Smooth muscle cell (in vitro differentiated cells): ENCODE results near the gene ISL1. TPM values are rescaled to one million over a fixed set of nuclear protein-coding genes. Genes with fewer than 3 reads are reported as not detected.
A peak's percentile ranks its signal among the peaks of the same experiment; 100 is the strongest.

Source experiments
- DNase-seq: peaks from one replicate; lab custom pipeline; 2025; ENCODE audit not compliant: unreplicated experiment; lab: John Stamatoyannopoulos, UW
- H2AFZ ChIP-seq: fragments of 200-600 bp; sonication (generic); 2 replicates; pipeline ENCODE4 v1.6.0; 2016; ENCODE audit warnings: antibody characterized with exemption, low read depth, mild to moderate bottlenecking
- H3F3A ChIP-seq: fragments of 200-600 bp; sonication (generic); 2 replicates; pipeline ENCODE4 v1.6.0; 2017; ENCODE audit warnings: antibody characterized with exemption, low read depth
- H3K27ac ChIP-seq: fragments of 200-600 bp; sonication (generic); 2 replicates; pipeline ENCODE4 v1.5.1; 2016; ENCODE audit warnings: low read depth, mild to moderate bottlenecking
- H3K27me3 ChIP-seq: fragments of 200-600 bp; sonication (generic); 2 replicates; pipeline ENCODE4 v1.6.1; 2016; ENCODE audit warnings: low read depth, mild to moderate bottlenecking
- H3K36me3 ChIP-seq: fragments of 200-600 bp; sonication (generic); 2 replicates; pipeline ENCODE4 v1.5.1; 2016; ENCODE audit warnings: low read depth
- H3K4me1 ChIP-seq: fragments of 200-600 bp; sonication (generic); 2 replicates; pipeline ENCODE4 v1.5.1; 2016; ENCODE audit warnings: low read depth
- H3K4me2 ChIP-seq: fragments of 200-600 bp; sonication (generic); 2 replicates; pipeline ENCODE4 v1.6.0; 2016; ENCODE audit warnings: mild to moderate bottlenecking
- H3K4me3 ChIP-seq: fragments of 200-600 bp; sonication (generic); 2 replicates; pipeline ENCODE4 v1.5.1; 2016; ENCODE audit warnings: mild to moderate bottlenecking
- H3K79me2 ChIP-seq: fragments of 200-600 bp; sonication (generic); 2 replicates; pipeline ENCODE4 v1.6.0; 2016; ENCODE audit warnings: low read depth, mild to moderate bottlenecking
- H3K9ac ChIP-seq: fragments of 200-600 bp; sonication (generic); 2 replicates; pipeline ENCODE4 v1.6.0; 2016; ENCODE audit warnings: low read depth
- H3K9me3 ChIP-seq: fragments of 200-600 bp; sonication (generic); replicated peaks from 2 replicates; pipeline ENCODE4 v1.5.1; 2016; ENCODE audit warnings: low read depth
- H4K20me1 ChIP-seq: fragments of 200-600 bp; sonication (generic); 2 replicates; pipeline ENCODE4 v1.6.0; 2016; ENCODE audit warnings: low read depth
- WGBS: methylation state at CpG from one replicate; pipeline ENCODE4 v1.1.7; 2016; ENCODE audit warnings: low lambda C conversion rate; 5-methylcytosine and 5-hydroxymethylcytosine counted together
- polyA plus RNA-seq: library from polyadenylated mRNA; unstranded; fragments of >200 nt; fragmentation: Nextera tagmentation; extraction: Ambion mirVana; gene quantifications from 2 replicates; pipeline ENCODE4 v1.2.1, GENCODE V29; 2016
- total RNA-seq: library from RNA; depleted of rRNA; stranded (reverse); fragments of >200 nt; gene quantifications from 2 replicates; pipeline ENCODE4 v1.2.3, GENCODE V29; 2014
- TF ChIP-seq, protein P1 (sequence below): fragments of 200-600 bp; sonication (generic); IDR thresholded peaks from 2 replicates; pipeline ENCODE4 v1.5.1; 2017; ENCODE audit warnings: borderline replicate concordance, mild to moderate bottlenecking, antibody characterized with exemption; ENCODE audit not compliant: insufficient read depth, poor library complexity, severe bottlenecking

ISL1 gene
- total and polyA plus RNA-seq, 2 experiments from 2014 or later, result 3.6 to 16.0 TPM

- TF ChIP-seq, protein P1, sequence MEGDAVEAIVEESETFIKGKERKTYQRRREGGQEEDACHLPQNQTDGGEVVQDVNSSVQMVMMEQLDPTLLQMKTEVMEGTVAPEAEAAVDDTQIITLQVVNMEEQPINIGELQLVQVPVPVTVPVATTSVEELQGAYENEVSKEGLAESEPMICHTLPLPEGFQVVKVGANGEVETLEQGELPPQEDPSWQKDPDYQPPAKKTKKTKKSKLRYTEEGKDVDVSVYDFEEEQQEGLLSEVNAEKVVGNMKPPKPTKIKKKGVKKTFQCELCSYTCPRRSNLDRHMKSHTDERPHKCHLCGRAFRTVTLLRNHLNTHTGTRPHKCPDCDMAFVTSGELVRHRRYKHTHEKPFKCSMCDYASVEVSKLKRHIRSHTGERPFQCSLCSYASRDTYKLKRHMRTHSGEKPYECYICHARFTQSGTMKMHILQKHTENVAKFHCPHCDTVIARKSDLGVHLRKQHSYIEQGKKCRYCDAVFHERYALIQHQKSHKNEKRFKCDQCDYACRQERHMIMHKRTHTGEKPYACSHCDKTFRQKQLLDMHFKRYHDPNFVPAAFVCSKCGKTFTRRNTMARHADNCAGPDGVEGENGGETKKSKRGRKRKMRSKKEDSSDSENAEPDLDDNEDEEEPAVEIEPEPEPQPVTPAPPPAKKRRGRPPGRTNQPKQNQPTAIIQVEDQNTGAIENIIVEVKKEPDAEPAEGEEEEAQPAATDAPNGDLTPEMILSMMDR, result no peak
- Histone ChIP-seq H3K4me3 (peak overlapping the region; percentile 45), H3K27me3 (peaks cover 68% of the 10 kb centered on the region), H3F3A (no peaks in the 10 kb centered on the region), H4K20me1 (no peaks in the 10 kb centered on the region), H3K4me1 (peaks cover 16% of the 10 kb centered on the region), H3K36me3 (no peaks in the 10 kb centered on the region), H3K4me2 (peak overlapping the region; percentile 82), H3K9ac (no peak overlapping the region), H2AFZ (peak overlapping the region; percentile 50), H3K79me2 (no peaks in the 10 kb centered on the region), H3K9me3 (no peaks in the 10 kb centered on the region), H3K27ac (peak overlapping the region; percentile 12)
- no peak for DNase-seq
- WGBS, result under 1% methylated on average over 54 of the region's 57 CpGs
Observed at GRCh38 chr5:51398875-51399642, 15.8 kb downstream of the ISL1 start.

GRCh38 chr5:51399643-51400006 lies 16.4 kb downstream of the ISL1 start:
- Histone ChIP-seq H3K4me2 (peak overlapping the region; percentile 82), H3K9ac (no peak overlapping the region), H4K20me1 (no peaks in the 10 kb centered on the region), H2AFZ (peak overlapping the region; percentile 50), H3K79me2 (no peaks in the 10 kb centered on the region), H3F3A (no peaks in the 10 kb centered on the region), H3K4me1 (peaks cover 16% of the 10 kb centered on the region), H3K36me3 (no peaks in the 10 kb centered on the region), H3K9me3 (no peaks in the 10 kb centered on the region), H3K4me3 (peak overlapping the region; percentile 45), H3K27me3 (peaks cover 62% of the 10 kb centered on the region), H3K27ac (no peak overlapping the region)
- 7% methylated on average over 10 of the region's 10 CpGs for WGBS
- TF ChIP-seq, protein P1, result no peak
- DNase-seq, result no peak

GRCh38 chr5:51404255-51404654 lies 21.0 kb downstream of the ISL1 start:
- H3F3A ChIP-seq, result no peaks in the 10 kb centered on the region
- 58% methylated on average over 1 of the region's 1 CpG for WGBS
- H3K27me3 ChIP-seq, result peaks cover 16% of the 10 kb centered on the region
- no peak overlapping the region for H2AFZ ChIP-seq
- TF ChIP-seq, protein P1, result no peak
- H4K20me1 ChIP-seq, result no peaks in the 10 kb centered on the region
- no peak overlapping the region for H3K9ac ChIP-seq
- peaks cover 7% of the 10 kb centered on the region for H3K4me1 ChIP-seq
- no peaks in the 10 kb centered on the region for H3K9me3 ChIP-seq
- no peaks in the 10 kb centered on the region for H3K79me2 ChIP-seq
- no peak overlapping the region for H3K4me3 ChIP-seq
- no peak overlapping the region for H3K4me2 ChIP-seq
- no peaks in the 10 kb centered on the region for H3K36me3 ChIP-seq
- peak overlapping the region; percentile 25 for H3K27ac ChIP-seq
- DNase-seq, result no peak

GRCh38 chr5:51411921-51412325 lies 28.7 kb downstream of the ISL1 start:
- Histone ChIP-seq H3K9me3 (no peaks in the 10 kb centered on the region), H3K27me3 (no peaks in the 10 kb centered on the region), H3K4me3 (no peak overlapping the region), H3K9ac (no peak overlapping the region), H3K79me2 (no peaks in the 10 kb centered on the region), H3K36me3 (no peaks in the 10 kb centered on the region), H3K27ac (no peak overlapping the region), H3K4me1 (no peaks in the 10 kb centered on the region), H3F3A (no peaks in the 10 kb centered on the region), H4K20me1 (no peaks in the 10 kb centered on the region), H2AFZ (no peak overlapping the region), H3K4me2 (no peak overlapping the region)
- DNase-seq, result no peak
- TF ChIP-seq, protein P1, result no peak
- 22% methylated on average over 7 of the region's 7 CpGs for WGBS
